ENCODE results near the gene TTLL7. TPM values are rescaled to one million over a fixed set of nuclear protein-coding genes. Genes with fewer than 3 reads are reported as not detected.

The TTLL7 gene
- total RNA-seq, 1 donor from 2014 or later, result 3.3 TPM

DNA sequence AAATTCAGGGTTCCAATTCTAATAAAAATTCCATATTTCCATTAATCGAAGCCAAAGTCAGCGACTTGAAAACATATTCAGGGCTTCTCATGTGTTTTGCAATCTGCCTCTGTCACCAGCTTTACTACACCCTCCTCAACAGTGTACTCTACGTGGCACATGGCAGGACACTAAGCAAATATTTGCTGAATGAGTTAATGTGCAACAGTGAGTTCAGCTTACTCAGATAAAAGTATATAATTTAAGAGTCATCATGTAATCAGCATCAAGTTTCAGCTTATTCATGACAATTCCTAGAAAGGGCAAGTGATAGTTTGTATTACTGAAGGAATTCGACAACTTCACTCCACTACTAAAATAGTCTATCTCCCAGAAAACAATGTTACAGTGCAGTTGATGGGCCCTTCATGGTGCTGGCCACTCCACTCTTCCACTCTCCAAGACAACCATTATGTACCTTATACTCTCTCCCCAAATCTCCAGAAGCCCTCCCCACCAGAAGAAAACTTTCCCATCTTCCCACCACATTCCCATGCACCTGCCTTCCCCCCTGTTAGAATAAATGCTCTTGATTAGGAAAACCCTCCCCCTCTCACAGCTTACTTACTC, 97.3 kb downstream of the TTLL7 start:
- intact Hi-C loops (cut with micrococcal nuclease), result no loop called here
- ATAC-seq (no peak), DNase-seq (no peak)

DNA sequence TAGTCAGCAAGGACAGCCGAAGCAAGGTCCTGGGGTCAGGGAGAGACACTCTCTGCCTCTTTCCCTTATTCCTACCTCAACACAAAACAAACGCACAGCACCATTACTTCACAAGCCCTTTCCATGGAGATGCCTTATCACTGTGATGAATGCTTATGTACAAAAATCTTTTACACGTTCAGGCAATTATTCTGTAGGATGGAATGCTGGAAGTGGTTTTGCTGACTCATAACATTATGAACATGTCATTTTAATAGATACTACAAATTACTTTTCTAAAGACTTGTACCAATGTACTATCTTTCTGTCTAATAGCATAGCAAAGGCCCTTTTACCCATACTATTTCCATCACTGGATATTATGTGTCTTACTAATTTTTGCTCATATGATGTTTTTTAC, 98.4 kb downstream of the TTLL7 start:
- DNase-seq (no peak), ATAC-seq (no peak)
- intact Hi-C loops (cut with micrococcal nuclease), result no loop called here

DNA sequence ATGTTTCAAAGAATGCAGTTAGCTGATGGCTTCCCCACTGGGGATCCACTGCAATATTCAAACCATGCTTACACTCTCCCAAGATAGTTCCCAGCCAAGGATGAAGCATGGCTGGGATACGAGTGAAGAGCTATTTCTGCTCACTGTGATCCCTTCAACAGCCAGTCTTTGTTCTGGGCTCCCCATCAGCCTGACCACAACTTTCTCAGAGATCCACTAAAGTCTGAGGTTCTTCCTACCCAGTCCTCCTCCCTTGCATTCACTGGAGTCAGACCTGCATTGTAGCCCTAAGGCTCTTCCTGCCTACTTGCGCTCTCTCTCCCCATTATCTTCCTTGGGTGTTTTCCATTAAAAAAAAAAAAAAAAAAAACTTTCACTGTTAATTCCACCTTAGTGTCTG, 101.4 kb downstream of the TTLL7 start:
- no peak for DNase-seq
- ATAC-seq, result no peak
- intact Hi-C loops (cut with micrococcal nuclease), result no loop called here

DNA sequence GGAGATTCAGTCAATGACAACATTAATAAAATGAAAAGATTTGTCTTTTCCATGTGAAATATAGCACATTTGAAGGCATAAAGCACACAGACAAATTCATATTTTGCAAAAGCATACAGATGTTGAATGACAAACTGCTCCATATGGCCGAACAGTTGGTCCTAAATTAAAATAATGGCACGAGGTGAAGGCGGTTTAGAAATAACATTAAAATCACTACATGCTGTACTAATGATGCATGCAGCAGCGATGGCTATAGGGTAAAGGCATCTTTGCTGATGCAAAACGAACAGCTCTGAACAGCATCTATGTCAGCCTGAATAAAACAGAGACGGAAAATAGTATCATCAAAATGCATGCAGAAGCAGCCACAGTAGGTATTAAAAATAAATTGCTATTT, 102.6 kb downstream of the TTLL7 start:
- DNase-seq (no peak), ATAC-seq (no peak)

DNA sequence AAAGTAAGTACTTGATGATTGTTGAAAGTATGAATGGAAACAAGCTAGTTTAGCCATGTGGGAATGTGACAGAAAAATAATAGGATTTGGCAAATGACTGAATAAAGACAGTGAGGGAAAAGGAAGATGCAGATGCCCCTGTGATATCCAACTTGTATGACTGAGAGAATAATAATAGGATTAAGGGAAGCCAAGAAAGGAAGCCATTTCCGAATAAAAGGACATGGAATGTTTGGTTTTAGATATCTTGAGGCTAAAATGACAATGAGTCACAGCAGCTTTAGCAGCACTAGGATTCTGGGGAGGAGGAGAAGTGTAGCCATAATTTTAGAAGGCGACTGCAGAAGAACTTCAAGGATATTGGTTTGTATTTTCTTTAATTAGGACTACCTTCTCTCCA, 109.2 kb downstream of the TTLL7 start:
- no peak for DNase-seq
- intact Hi-C loops (cut with micrococcal nuclease), result no loop called here
- ATAC-seq, result no peak

More for the DNA sequence above, 102.6 kb downstream of the TTLL7 start:
- intact Hi-C loops (cut with micrococcal nuclease), result no loop called here

DNA sequence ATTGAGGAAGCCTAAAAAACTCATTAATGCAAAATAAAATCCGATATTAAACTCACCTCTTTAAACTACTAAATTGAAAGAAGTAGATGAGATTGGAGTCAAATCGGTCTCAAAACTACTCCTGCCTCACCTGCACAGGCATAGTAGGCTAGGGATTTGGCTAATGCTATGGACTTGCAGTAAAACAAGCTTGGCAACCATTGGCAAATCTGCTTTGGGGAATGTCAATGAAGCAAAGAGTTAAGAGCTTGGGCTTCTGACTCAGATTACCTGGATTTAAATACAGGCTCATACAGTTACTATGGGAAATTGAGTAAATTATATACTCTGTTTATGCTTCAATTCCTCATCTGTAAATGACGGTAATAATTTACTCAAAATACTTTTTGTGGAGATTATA, 111.4 kb downstream of the TTLL7 start:
- ATAC-seq (no peak), DNase-seq (no peak)
- intact Hi-C loops (cut with micrococcal nuclease), result no loop called here

DNA sequence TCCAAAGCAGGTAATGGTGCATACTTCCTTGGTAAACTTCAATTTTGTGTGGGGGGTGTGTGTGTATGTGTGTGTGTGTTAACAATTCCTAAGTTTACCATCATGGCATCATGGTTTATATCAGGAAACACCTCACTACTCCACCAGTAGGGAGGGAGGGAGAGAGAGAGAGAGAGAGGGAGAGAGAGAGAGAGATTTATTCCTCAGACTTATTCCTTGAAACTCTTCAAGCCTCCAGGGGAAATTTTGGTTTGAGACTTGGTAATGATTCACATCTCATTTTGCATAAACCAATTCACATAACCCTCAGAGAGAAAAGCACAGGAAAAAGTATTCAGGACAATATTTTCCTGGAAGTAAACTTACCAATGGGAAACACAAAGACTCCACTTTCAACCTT, 115.0 kb downstream of the TTLL7 start:
- ATAC-seq (no peak), DNase-seq (no peak)
- intact Hi-C loops (cut with micrococcal nuclease), result no loop called here

DNA sequence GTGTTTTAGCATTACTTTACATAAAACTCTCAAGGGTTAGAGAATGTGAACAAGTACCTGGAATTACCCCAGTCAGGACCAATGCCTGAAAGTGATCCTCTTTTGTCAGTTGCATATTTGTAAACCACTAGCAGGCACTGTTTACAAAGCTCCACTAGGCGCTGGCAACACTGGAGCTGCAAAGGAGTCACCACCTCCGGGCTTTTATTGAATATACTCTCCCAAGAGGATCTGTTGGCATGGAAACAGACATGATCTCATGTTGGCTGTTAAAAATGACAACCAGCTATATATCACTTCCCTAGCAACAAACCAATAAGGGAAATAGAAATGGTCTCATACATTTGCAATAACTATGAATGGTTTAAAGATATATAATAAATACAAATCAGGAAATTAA, 116.0 kb downstream of the TTLL7 start:
- ATAC-seq (no peak), DNase-seq (no peak)
- intact Hi-C loops (cut with micrococcal nuclease), result no loop called here

DNA sequence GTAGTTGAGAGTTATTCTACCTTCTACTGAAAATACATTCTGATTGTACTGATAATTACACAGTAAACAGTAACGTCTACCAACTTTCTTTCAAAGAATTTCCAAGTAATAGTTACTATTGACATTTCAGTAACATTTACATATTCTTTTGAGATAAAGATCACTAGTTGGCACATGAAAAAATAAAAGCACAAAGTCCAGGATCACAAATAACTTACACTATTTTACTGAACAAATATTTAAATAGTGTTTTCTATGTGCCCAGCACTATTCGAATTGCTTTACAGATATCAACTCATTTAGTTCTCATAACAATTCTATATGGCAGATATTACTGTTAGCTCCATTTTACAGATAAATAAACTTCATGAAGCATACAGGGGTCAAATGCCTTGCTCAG, 126.4 kb downstream of the TTLL7 start:
- intact Hi-C loops (cut with micrococcal nuclease), result no loop called here

DNA sequence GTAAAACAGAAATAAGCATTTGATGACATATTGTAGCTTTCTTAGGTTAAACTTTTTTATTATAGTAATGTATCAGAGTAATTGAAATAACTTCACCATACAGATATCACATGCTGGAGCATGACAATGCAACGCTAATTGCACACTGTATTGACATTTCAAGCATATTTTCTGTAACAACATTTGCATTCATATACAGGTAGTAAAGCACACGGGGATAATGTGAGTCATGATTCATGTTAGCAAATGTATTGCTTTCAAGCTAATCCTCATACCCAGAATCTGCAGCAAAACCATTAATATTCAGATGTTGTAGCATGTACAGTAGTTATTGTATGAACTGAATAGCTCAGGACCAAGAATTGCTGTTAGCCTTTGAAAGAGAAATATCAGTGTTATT, 133.9 kb downstream of the TTLL7 start:
- no peak for DNase-seq
- intact Hi-C loops (cut with micrococcal nuclease), result no loop called here
- ATAC-seq, result no peak

More for the DNA sequence above, 126.4 kb downstream of the TTLL7 start:
- no peak for DNase-seq
- no peak for ATAC-seq

DNA sequence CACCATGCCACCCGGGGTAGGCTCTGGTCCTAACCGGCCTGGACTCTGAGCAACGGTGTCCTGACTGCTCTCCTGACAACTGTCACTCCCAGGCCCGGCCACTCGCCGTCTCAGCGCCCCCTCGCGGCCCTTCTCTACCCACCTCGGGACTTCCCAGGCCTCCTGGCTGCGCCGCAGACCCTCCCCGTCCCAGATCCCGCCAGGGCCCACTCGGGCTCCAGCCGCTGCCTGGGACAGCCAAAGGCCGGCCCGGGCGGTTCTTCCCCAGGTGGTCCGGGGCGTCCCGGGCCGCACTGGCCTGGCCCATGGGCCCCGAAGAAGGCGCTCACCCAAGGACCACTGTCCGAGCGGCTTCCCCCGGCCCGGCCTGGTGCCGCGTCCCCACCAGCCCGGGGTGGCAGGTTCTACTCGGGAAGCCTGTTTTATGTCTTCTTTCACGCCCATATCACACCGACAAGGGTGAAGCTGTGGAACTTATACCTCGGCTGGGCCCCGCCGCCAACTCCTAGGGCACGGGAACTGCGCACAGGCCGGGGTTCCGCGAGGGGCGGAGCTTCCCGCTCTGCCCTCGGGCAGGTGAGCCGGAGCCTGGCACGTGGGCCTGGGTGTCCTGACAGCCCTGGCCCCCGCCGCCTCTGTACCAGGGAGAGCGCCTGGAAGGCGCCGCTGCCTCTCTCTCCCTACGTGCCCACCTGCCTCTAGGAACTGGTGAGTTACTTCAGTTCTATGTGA, 138.3 kb downstream of the TTLL7 start:
- intact Hi-C loops (cut with micrococcal nuclease), result no loop called here
- ATAC-seq, result peak; percentile 99
- DNase-seq, result peak; percentile 93

DNA sequence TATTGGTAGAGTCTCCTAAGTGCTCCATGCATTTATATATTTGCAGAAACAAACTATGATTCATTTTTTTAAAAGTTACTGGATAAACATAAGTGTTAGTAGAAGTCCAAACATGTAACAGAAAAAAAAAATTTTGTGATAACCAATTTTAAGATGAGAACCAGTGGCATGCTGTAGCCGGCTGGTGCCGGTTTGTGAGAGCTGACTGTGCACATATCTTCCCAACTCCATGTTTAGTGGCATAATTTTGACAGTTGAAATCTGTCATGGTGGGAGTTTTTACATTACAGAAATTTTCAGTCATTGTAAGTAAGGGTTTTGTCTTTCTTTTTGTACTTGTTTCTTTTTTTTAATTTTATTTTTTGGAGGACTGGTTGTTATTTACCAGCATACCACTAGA, 141.2 kb downstream of the TTLL7 start:
- no peak for ATAC-seq
- intact Hi-C loops (cut with micrococcal nuclease), result no loop called here
- DNase-seq, result no peak

DNA sequence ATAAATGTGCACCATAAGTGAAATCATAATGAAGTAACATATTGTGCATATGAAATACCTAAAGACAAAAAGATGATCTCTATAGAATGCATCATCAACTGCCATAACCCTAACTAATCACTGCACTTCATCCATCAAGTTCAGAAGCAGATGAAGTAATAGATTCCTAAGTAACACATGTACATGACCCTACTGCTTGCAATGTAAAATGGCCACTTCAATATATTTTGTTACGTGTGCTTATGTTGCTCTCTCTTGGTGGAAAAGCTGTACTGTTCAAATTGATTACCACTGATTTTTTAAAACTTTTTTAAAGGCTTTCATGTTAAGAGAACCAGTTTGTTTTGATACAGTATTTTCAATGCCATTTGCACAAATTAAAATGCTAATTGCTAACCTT, 141.8 kb downstream of the TTLL7 start:
- DNase-seq (no peak), ATAC-seq (no peak)
- intact Hi-C loops (cut with micrococcal nuclease), result no loop called here

DNA sequence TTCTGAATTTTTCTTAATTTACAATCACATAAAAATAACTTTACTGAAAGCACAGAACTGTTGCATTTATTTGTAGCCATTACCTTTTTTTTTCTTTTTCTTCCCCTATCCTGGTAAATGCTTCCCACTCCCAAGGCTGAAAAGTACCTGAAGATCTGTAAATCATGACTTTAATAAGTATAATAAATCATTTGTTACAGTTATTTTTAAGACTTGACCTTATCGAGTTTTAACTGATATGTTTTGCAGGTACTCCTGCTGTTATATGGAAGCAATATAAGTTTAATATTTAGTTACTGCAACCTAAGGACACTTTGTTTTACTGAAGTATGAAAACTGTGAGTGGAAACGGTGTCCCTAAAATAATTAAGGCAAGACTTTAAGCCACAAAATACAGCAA, 142.6 kb downstream of the TTLL7 start:
- intact Hi-C loops (cut with micrococcal nuclease), result no loop called here
- ATAC-seq, result no peak
- DNase-seq, result no peak

DNA sequence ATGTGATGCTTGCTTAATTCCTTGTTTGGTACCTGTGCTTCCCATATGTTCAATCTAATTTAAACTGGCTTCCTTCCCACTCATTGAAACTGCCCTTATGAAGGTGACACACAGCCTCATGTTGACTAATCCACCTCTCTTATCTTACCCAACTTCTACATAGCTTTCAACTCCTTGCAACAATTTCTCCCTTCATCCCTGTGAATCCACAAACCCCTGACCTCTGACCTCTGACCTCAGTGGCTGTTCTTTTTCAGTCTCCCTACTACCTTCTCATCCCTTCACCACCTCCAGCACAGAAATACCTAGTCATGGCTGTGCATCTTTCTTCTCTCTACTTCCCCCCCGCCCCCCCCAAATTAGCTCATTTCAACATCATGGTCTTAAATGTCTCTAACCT, 144.5 kb downstream of the TTLL7 start:
- DNase-seq (no peak), ATAC-seq (no peak)
- intact Hi-C loops (cut with micrococcal nuclease), result no loop called here

DNA sequence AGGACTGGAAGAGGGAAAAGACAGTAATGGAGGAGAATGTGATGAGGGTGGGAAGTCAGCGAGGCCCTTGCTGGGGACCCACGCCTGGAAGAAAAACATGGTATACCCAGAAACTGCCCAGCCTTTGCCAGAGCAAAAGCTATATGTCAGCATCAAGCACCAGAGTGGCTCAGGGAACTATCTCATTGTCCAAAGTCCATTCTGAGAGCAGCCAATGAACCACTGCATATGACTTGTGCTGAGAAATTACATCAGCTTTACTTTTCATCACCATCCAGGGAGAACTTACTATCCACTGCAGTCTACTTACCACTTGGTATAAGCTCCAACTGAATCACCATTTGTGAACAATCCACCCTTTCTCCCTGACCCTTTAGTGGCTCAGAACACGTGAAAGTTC, 148.1 kb downstream of the TTLL7 start:
- intact Hi-C loops (cut with micrococcal nuclease), result no loop called here
- DNase-seq, result no peak
- no peak for ATAC-seq

DNA sequence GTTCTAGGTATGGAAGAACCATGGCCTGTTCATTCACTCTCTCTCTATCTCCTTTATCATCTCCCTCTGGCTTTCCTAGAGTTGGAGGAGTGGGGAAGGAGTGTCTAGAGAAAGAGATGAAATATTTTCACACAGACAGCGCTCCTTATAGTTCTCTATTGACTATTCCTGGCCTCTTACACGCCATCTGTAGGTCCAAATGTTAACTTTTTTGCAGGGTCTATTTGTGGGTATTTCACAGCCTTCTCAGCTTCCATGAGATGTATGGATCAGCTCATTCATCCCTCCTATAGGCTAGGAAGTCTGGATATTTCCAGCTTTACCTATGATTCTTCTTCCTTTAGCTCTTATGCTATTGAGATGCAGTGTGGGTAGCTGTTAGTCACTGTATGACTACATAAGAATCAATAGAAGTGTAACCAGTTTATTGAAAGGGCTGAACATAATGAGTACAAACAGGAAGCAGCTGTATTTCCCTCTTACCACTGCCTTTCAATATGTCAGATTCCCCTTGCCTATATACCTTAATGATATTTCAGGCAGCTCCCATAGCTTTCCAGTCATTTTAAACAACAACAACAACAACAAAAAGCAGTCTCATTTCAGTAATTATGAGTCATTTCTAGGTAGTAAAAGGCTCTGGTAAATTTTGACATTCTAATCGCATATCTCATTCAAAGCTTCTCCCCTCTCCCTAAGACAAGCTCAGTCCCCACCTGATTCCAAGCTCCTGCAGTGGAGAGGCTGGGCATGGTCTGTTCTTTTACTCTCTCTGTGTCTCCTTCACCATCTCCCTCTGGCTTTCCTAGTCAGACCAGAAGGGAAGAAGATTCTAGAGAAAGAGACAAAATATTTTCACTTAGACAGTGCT, 149.5 kb downstream of the TTLL7 start:
- intact Hi-C loops (cut with micrococcal nuclease), result no loop called here
- no peak for DNase-seq
- no peak for ATAC-seq

DNA sequence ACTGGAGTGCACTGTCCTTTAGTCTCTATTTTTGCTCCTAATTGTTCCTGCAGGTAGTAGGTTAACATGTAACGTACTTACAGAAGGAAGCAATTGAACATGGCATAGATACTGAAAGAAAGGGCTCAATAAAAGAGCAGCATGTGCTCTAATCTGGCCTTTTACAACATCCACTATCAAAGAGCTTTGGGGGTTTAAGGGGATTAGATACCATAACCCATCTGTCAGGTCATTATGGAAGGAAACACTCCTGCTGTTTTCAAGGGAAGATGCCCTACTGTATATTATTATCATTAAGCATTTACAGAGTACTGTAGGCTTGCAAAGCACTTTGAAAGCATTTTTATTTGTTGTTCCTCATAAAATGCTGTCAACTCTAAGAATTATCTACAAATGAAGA, 152.8 kb downstream of the TTLL7 start:
- DNase-seq (no peak), ATAC-seq (no peak)
- intact Hi-C loops (cut with micrococcal nuclease), result no loop called here

DNA sequence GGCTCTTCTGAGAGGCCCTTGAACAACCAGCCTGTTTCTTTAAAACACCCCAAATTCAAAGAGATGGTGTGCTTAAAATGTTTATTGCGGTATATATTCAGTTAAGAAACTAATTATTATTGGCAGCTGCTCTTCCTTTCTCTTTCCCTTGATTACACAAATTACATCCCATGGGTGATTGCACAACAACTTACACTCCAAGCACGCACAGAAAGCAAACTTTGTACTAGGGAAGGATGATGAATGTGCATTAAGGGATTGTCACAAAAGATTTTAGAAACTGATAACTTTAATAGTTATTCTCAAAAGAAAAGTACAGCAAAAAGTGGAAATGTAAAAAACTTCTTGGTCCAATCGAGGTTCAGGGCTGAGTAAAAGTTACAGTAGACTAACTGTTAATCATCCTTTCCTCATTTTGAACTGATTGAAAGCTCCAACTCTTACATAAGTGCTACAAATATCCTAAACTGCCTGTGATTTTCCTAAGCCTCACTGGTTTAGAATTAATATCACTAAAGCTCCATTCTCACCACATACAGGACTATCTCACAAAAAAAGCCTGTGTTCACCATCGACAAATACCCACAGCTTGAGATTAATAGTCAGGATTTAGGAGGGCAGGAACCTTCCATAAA, 153.4 kb downstream of the TTLL7 start:
- ATAC-seq (peak; percentile 58), DNase-seq (no peak)
- intact Hi-C loops (cut with micrococcal nuclease), result no loop called here

DNA sequence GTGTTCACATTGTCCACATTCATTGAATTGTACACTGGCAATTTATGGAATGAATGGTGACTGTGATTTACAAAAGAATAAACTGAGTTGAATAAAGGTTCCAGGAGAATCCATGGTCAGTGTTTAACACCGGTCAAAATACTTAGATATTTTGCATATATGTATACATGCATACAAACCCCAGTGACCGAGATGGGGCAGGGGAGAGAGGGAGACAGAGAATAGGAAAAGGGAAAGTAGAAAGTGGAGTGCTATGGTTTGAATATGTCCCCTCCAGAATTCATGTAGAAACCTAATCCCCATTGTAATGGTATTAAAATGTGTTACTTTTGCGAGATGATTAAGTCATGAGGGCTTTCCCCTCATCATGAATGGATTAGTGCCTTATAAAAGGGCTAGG, 154.4 kb downstream of the TTLL7 start:
- no peak for ATAC-seq
- intact Hi-C loops (cut with micrococcal nuclease), result no loop called here
- DNase-seq, result no peak

Data from left ventricle myocardium superior (tissue), 1 donor.